Stomach (tissue), 4 donors: ENCODE measurements around the gene SLC38A5.

Source experiments
- EP300 ChIP-seq: sonication (generic); formaldehyde crosslinking; IDR thresholded peaks from one replicate; pipeline ENCODE4 v1.6.1; 2017; ENCODE audit warnings: antibody characterized with exemption
- POLR2A ChIP-seq, 4 donors: fragments of 450-650 bp; IDR thresholded peaks; one replicate each; pipeline ENCODE4 v1.6.1; 2016; ENCODE audit warnings: antibody characterized with exemption in 4 of 4, control low read depth in 2 of 4, mild to moderate bottlenecking in 1 of 4, moderate library complexity in 1 of 4
- POLR2AphosphoS5 ChIP-seq, 3 donors: sonication (generic); formaldehyde crosslinking; IDR thresholded peaks; one replicate each; pipeline ENCODE4 v1.6.1; 2016; ENCODE audit warnings: antibody characterized with exemption in 3 of 3
- TF ChIP-seq, protein P1 (sequence below), 7 experiments: fragments of 450-650 bp in 4 of 7; fragments of 200-600 bp in 3 of 7; sonication (generic) in 3 of 7; IDR thresholded peaks; one replicate each; pipeline ENCODE4 v1.5.1; 2016 to 2019; ENCODE audit warnings: antibody characterized with exemption in 7 of 7, control low read depth in 2 of 7, mild to moderate bottlenecking in 1 of 7

DNA sequence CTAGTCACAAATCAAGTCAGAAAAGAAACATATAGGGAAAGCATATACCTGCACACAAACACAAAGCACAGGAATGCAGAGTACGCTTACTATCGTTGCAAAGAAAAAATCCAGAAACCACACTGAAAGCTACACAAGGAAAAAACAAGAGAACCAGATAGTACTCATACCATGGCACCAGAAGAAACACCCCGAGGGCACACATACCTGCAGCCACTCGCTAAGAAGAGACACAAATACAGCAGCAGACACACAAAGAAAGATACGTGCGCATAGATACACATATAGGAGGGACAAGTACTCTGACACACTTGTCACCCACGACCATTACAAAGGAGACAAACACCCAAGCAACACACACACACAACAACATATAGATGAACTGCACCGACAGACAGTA lies 1.4 kb upstream of the SLC38A5 start:
- TF ChIP-seq, protein P1, sequence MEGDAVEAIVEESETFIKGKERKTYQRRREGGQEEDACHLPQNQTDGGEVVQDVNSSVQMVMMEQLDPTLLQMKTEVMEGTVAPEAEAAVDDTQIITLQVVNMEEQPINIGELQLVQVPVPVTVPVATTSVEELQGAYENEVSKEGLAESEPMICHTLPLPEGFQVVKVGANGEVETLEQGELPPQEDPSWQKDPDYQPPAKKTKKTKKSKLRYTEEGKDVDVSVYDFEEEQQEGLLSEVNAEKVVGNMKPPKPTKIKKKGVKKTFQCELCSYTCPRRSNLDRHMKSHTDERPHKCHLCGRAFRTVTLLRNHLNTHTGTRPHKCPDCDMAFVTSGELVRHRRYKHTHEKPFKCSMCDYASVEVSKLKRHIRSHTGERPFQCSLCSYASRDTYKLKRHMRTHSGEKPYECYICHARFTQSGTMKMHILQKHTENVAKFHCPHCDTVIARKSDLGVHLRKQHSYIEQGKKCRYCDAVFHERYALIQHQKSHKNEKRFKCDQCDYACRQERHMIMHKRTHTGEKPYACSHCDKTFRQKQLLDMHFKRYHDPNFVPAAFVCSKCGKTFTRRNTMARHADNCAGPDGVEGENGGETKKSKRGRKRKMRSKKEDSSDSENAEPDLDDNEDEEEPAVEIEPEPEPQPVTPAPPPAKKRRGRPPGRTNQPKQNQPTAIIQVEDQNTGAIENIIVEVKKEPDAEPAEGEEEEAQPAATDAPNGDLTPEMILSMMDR (IDR thresholded peaks at IDR 0.05), result no peak
- no peak for TF ChIP-seq POLR2A (IDR thresholded peaks at IDR 0.05)
- TF ChIP-seq POLR2AphosphoS5 (IDR thresholded peaks at IDR 0.05), result no peak
- TF ChIP-seq EP300, result no peak
